ENCODE data around the gene ANKRD40CL.
"Not testable (repeated sequence)": the region's sequence is repeated elsewhere in the genome, so short reads cannot be mapped to it uniquely, and the experiment has no call there.

The ANKRD40CL gene

GRCh38 chr17:50763716-50764475 is 3.4 kb downstream of the ANKRD40CL start:
- FAIRE-seq (no peak), DNase-seq (ENCODE audit: insufficient read length, low spot score) (no peak)

GRCh38 chr17:50762177-50762576 is 5.1 kb downstream of the ANKRD40CL start:
- no peak for FAIRE-seq
- DNase-seq (ENCODE audit: insufficient read length, low spot score), result no peak

- FAIRE-seq, result no peak
Measured at GRCh38 chr17:50758989-50759544, 8.3 kb downstream of the ANKRD40CL start.

GRCh38 chr17:50758524-50758923 is 8.8 kb downstream of the ANKRD40CL start:
- no peak for DNase-seq (ENCODE audit: insufficient read length, low spot score)
- no peak for FAIRE-seq

More at GRCh38 chr17:50758989-50759544, 8.3 kb downstream of the ANKRD40CL start:
- no peak for DNase-seq (ENCODE audit: insufficient read length, low spot score)

- no peak for FAIRE-seq
- no peak for DNase-seq (ENCODE audit: insufficient read length, low spot score)
Measured at GRCh38 chr17:50754521-50754920, 12.8 kb downstream of the ANKRD40CL start.

GRCh38 chr17:50749245-50749644 is 18.1 kb downstream of the ANKRD40CL start:
- FAIRE-seq, result peak; percentile 77
- DNase-seq (ENCODE audit: insufficient read length, low spot score), result no peak

GRCh38 chr17:50745631-50746030 is 21.7 kb downstream of the ANKRD40CL start:
- FAIRE-seq (no peak), DNase-seq (ENCODE audit: insufficient read length, low spot score) (no peak)

GRCh38 chr17:50739098-50739497 is 28.2 kb downstream of the ANKRD40CL start:
- FAIRE-seq (no peak), DNase-seq (ENCODE audit: insufficient read length, low spot score) (no peak)

- peak; percentile 16 for FAIRE-seq
- DNase-seq (ENCODE audit: insufficient read length, low spot score), result no peak
Measured at GRCh38 chr17:50737118-50737698, 30.1 kb downstream of the ANKRD40CL start.

GRCh38 chr17:50735287-50735686 is 32.0 kb downstream of the ANKRD40CL start:
- FAIRE-seq (no peak), DNase-seq (ENCODE audit: insufficient read length, low spot score) (no peak)

GRCh38 chr17:50731575-50732460 is 35.5 kb downstream of the ANKRD40CL start:
- FAIRE-seq, result no peak
- DNase-seq (ENCODE audit: insufficient read length, low spot score), result no peak

- DNase-seq (ENCODE audit: insufficient read length, low spot score) (no peak), FAIRE-seq (peak; percentile 63)
Measured at GRCh38 chr17:50728881-50729765, 38.2 kb downstream of the ANKRD40CL start.

- FAIRE-seq, result no peak
- DNase-seq (ENCODE audit: insufficient read length, low spot score), result no peak
Measured at GRCh38 chr17:50728112-50728429, 39.2 kb downstream of the ANKRD40CL start.

GRCh38 chr17:50725769-50726655 is 41.3 kb downstream of the ANKRD40CL start:
- DNase-seq (ENCODE audit: insufficient read length, low spot score), result no peak
- FAIRE-seq, result no peak

- DNase-seq (ENCODE audit: insufficient read length, low spot score); FAIRE-seq: not testable (repeated sequence)
Measured at GRCh38 chr17:50724622-50725021, 42.7 kb downstream of the ANKRD40CL start.

GRCh38 chr17:50722746-50723145 is 44.6 kb downstream of the ANKRD40CL start:
- FAIRE-seq, result no peak

GRCh38 chr17:50721194-50722010 is 45.9 kb downstream of the ANKRD40CL start:
- DNase-seq (ENCODE audit: insufficient read length, low spot score) (no peak), FAIRE-seq (no peak)

More at GRCh38 chr17:50722746-50723145, 44.6 kb downstream of the ANKRD40CL start:
- DNase-seq (ENCODE audit: insufficient read length, low spot score), result no peak

All from HTR-8/SVneo (cell line).